ENCODE results near the gene RNF130. TPM values are rescaled to one million over a fixed set of nuclear protein-coding genes. Genes with fewer than 3 reads are reported as not detected.

The RNF130 gene
- total RNA-seq, 4 donors from 2014 or later: 161 to 309 (median 212) TPM

- TF ChIP-seq, protein P1, sequence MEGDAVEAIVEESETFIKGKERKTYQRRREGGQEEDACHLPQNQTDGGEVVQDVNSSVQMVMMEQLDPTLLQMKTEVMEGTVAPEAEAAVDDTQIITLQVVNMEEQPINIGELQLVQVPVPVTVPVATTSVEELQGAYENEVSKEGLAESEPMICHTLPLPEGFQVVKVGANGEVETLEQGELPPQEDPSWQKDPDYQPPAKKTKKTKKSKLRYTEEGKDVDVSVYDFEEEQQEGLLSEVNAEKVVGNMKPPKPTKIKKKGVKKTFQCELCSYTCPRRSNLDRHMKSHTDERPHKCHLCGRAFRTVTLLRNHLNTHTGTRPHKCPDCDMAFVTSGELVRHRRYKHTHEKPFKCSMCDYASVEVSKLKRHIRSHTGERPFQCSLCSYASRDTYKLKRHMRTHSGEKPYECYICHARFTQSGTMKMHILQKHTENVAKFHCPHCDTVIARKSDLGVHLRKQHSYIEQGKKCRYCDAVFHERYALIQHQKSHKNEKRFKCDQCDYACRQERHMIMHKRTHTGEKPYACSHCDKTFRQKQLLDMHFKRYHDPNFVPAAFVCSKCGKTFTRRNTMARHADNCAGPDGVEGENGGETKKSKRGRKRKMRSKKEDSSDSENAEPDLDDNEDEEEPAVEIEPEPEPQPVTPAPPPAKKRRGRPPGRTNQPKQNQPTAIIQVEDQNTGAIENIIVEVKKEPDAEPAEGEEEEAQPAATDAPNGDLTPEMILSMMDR (IDR thresholded peaks at IDR 0.05; ENCODE audit: low read depth): no peak
Observed at GRCh38 chr5:180056153-180056552, 15.4 kb downstream of the RNF130 start.

DNA sequence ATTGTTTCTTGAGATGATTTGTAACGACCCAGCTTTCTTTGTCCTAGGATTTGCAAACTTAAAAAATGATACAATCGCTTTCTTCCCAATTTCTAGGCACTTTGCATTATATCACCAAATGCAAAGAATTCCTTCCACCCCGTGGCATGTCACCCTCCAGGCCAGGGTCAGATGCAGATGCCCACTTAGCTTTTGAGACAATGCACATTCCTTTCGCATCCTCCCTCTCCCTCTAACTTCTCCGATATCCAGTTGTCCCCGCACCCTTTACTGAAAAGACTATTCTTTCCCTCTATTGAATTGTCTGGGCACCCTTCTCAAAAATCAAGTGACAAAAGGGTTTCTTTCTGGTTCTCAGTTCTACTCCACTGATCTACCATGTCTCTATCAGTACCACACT lies 17.3 kb downstream of the RNF130 start:
- TF ChIP-seq, protein P1 (IDR thresholded peaks at IDR 0.05; ENCODE audit: low read depth): no peak

DNA sequence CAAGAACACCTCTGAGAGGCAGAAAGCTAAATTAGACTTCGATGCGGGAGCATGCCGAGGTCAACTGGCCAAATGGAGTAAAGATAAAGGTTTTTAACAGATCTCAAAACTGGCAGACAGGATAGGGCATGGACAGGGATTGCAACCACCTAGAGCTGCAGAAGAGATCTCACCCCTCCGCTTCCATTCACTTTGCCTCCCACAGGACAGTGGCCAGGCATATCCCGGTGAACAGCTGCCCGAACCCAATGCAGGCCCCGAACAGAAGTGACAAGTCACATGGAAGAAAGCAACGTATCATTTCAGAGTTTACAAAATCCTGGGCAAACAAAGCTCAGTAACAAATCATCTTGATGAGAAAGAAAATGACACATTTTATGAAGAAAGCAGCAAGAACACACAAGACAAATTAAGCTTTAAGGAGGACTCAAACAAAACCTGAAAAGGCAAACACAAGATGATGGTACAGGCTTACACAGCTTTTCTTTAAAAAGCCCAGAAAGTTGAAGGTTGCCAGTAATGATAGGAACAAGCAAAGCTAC lies 18.4 kb downstream of the RNF130 start:
- TF ChIP-seq, protein P1 (IDR thresholded peaks at IDR 0.05; ENCODE audit: low read depth): no peak

DNA sequence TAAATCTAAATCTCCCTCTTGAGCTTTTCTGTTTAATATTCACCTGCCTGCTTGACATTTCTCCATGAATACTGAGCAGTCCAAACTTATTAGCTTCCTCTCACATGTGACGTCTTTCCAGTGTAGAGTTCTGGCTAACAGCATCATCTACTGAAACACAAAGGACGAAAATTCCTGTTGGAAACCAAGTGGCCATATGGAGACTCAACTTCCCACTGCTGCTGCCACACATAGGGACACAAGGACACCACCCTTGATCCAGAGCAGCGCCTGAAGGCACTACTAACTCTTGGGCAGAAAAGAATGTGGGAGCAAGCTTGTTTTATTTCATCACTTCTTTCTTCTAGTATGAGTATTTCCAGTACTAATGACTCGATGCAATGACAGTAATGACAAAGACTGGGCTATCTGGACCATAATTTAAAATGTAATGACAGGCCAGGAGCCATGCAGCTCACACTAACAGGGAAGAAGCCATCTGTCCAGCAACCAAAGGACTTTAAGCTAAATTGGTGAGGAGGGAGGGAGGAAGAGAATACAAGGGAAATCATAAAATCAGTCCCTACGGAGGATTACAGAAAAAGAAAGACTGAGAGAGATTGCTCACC lies 19.2 kb downstream of the RNF130 start:
- TF ChIP-seq, protein P1 (IDR thresholded peaks at IDR 0.05; ENCODE audit: low read depth): no peak

GRCh38 chr5:180050121-180050940 lies 21.2 kb downstream of the RNF130 start:
- TF ChIP-seq, protein P1 (IDR thresholded peaks at IDR 0.05; ENCODE audit: low read depth): no peak

DNA sequence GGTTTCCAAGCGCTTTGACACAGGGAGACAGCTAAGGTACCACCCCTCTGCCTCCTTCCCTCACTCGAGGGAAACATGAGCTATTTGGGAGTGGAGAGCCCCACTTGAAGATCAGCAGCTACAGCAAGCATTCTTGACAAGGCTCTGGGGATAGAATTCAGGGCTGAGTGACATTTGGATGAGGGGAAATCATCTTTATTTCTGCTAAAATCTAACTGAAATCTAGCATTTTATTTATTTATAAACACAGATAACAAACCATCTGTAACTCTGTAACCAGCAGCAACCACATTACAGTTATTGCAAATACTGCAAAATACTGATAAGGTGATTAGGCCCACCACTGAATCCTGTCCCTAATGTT lies 22.4 kb downstream of the RNF130 start:
- TF ChIP-seq, protein P1 (IDR thresholded peaks at IDR 0.05; ENCODE audit: low read depth): no peak

- TF ChIP-seq, protein P1 (IDR thresholded peaks at IDR 0.05; ENCODE audit: low read depth): no peak
Observed at GRCh38 chr5:180047667-180048066, 23.9 kb downstream of the RNF130 start.
